ENCODE results near the gene GBA3.

GRCh38 chr4:22708961-22709360 is 16.2 kb downstream of the GBA3 start:
- TF ChIP-seq, protein P1, sequence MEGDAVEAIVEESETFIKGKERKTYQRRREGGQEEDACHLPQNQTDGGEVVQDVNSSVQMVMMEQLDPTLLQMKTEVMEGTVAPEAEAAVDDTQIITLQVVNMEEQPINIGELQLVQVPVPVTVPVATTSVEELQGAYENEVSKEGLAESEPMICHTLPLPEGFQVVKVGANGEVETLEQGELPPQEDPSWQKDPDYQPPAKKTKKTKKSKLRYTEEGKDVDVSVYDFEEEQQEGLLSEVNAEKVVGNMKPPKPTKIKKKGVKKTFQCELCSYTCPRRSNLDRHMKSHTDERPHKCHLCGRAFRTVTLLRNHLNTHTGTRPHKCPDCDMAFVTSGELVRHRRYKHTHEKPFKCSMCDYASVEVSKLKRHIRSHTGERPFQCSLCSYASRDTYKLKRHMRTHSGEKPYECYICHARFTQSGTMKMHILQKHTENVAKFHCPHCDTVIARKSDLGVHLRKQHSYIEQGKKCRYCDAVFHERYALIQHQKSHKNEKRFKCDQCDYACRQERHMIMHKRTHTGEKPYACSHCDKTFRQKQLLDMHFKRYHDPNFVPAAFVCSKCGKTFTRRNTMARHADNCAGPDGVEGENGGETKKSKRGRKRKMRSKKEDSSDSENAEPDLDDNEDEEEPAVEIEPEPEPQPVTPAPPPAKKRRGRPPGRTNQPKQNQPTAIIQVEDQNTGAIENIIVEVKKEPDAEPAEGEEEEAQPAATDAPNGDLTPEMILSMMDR (IDR thresholded peaks at IDR 0.05), result no peak
- no peak for TF ChIP-seq POLR2A (IDR thresholded peaks at IDR 0.05)

Measured in esophagus squamous epithelium (tissue), 4 donors.